HL-60 (cell line): Measurements from ENCODE around the gene TMEM53.

Source experiments
- DNase-seq, 2 experiments: peaks; one replicate each; pipeline ENCODE4 v3.0.0-alpha.2; 2010 to 2020; ENCODE audit warnings: low read depth in 1 of 2, low spot score in 1 of 2
- H3K27ac ChIP-seq: fragments of 250-450 bp; sonication (Bioruptor Pico); replicated peaks from 2 replicates; pipeline ENCODE4 v1.5.1; 2020; ENCODE audit warnings: mild to moderate bottlenecking, moderate library complexity
- H3K27me3 ChIP-seq: fragments of 250-450 bp; sonication (Bioruptor Pico); 2 replicates; pipeline ENCODE4 v1.5.1; 2021; ENCODE audit warnings: mild to moderate bottlenecking, moderate library complexity; ENCODE audit not compliant: insufficient read depth, poor library complexity, severe bottlenecking
- H3K4me3 ChIP-seq: replicated peaks from 2 replicates; pipeline ENCODE4 v1.5.1; 2011; ENCODE audit warnings: mild to moderate bottlenecking, control low read depth, low read length; ENCODE audit not compliant: insufficient read depth
- GABPA ChIP-seq: IDR thresholded peaks from 2 replicates; pipeline ENCODE4 v1.6.1; 2012; ENCODE audit warnings: low read depth
- POLR2AphosphoS5 ChIP-seq: IDR thresholded peaks from 2 replicates; pipeline ENCODE4 v1.6.1; 2012; ENCODE audit warnings: low read depth
- SPI1 ChIP-seq: IDR thresholded peaks from 2 replicates; pipeline ENCODE4 v1.6.1; 2012; ENCODE audit warnings: low read depth, mild to moderate bottlenecking, borderline replicate concordance
- TF ChIP-seq, protein P1 (sequence below): IDR thresholded peaks from 2 replicates; pipeline ENCODE4 v1.6.1; 2012; ENCODE audit warnings: low read depth; ENCODE audit not compliant: insufficient replicate concordance
- TF ChIP-seq, protein P2 (sequence below): IDR thresholded peaks from one replicate; pipeline ENCODE4 v1.5.1; 2011; ENCODE audit warnings: low read length, control low read depth, inconsistent platforms; ENCODE audit not compliant: insufficient read depth

Gene TMEM53

DNA sequence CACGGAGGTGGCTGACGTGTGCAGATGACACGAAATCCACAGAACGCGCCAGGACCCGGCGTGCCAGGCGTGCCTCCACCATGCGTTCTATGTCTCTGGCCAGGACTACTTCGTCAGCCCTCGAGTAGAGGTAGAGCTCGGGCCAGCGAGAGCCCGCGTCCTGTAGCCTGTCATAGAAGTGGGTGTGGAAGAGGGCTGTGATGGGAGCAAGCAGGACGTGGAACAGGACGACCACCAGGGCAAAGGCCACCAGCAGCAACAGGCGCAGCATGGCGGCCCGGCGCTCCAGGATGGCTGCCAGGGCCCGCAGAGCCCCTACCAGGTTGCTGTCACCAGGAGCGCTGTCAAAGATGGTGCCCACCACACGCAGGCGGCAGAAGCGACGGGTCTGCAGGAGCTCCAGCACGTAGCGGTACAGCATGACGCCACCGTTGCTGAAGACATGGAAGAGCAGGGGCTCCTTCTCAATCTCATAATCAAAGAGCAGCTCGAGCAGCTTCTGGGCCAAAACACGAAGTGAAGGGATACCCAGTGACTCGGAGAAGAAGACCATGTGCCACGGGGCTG is 19.6 kb downstream of the TMEM53 start:
- no peak overlapping the region for H3K27ac ChIP-seq
- H3K27me3 ChIP-seq, result no peaks in the 10 kb centered on the region
- H3K4me3 ChIP-seq, result no peak overlapping the region
- TF ChIP-seq POLR2AphosphoS5, result no peak
- TF ChIP-seq, protein P1, sequence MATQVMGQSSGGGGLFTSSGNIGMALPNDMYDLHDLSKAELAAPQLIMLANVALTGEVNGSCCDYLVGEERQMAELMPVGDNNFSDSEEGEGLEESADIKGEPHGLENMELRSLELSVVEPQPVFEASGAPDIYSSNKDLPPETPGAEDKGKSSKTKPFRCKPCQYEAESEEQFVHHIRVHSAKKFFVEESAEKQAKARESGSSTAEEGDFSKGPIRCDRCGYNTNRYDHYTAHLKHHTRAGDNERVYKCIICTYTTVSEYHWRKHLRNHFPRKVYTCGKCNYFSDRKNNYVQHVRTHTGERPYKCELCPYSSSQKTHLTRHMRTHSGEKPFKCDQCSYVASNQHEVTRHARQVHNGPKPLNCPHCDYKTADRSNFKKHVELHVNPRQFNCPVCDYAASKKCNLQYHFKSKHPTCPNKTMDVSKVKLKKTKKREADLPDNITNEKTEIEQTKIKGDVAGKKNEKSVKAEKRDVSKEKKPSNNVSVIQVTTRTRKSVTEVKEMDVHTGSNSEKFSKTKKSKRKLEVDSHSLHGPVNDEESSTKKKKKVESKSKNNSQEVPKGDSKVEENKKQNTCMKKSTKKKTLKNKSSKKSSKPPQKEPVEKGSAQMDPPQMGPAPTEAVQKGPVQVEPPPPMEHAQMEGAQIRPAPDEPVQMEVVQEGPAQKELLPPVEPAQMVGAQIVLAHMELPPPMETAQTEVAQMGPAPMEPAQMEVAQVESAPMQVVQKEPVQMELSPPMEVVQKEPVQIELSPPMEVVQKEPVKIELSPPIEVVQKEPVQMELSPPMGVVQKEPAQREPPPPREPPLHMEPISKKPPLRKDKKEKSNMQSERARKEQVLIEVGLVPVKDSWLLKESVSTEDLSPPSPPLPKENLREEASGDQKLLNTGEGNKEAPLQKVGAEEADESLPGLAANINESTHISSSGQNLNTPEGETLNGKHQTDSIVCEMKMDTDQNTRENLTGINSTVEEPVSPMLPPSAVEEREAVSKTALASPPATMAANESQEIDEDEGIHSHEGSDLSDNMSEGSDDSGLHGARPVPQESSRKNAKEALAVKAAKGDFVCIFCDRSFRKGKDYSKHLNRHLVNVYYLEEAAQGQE, result no peak
- TF ChIP-seq, protein P2, sequence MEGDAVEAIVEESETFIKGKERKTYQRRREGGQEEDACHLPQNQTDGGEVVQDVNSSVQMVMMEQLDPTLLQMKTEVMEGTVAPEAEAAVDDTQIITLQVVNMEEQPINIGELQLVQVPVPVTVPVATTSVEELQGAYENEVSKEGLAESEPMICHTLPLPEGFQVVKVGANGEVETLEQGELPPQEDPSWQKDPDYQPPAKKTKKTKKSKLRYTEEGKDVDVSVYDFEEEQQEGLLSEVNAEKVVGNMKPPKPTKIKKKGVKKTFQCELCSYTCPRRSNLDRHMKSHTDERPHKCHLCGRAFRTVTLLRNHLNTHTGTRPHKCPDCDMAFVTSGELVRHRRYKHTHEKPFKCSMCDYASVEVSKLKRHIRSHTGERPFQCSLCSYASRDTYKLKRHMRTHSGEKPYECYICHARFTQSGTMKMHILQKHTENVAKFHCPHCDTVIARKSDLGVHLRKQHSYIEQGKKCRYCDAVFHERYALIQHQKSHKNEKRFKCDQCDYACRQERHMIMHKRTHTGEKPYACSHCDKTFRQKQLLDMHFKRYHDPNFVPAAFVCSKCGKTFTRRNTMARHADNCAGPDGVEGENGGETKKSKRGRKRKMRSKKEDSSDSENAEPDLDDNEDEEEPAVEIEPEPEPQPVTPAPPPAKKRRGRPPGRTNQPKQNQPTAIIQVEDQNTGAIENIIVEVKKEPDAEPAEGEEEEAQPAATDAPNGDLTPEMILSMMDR, result no peak
- TF ChIP-seq SPI1, result no peak
- TF ChIP-seq GABPA, result no peak
- DNase-seq, result no peak

DNA sequence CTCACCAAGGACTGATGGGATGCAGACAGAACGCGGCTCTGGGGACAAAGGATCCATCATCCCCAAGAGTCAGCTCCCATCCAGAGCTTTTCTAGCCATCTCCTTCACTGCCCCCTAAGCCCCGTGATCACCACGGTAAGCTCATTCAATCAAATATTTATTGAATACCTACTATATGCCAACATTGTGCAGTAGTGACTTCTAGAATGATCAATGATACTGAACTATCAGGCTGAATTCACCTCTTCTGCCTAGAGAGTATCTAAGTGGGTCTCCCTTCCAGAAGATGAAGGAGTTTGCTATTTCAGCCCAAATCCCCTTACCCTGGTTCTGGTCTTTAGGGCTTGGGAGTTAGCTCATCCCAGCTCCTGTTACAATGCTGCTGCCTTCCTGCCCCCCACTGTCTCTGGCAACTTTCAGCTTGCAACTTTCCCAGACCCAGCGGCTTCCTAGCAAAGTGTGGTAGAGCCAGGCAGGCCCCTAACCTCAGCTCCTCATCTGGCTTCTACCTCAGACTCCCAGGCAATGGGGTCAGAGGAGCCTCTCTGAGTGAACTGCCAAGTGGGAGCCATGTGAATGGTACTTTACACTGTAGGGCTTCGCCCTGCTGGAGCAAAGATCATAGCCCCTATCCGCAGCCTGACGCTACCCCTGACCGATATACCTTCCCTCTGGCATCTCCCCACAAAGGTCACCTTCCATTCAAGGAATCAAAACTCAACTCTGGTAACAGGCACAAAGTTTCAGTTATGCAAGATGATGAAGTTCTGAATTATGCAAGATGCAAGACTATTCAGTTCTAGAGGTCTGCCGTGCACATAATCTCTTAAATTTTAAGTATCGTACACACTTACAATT is 20.9 kb downstream of the TMEM53 start:
- no peak overlapping the region for H3K4me3 ChIP-seq
- no peaks in the 10 kb centered on the region for H3K27me3 ChIP-seq
- DNase-seq, result no peak
- no peak for TF ChIP-seq SPI1
- no peak for TF ChIP-seq POLR2AphosphoS5
- TF ChIP-seq, protein P1, result no peak
- no peak for TF ChIP-seq GABPA
- TF ChIP-seq, protein P2, result no peak
- no peak overlapping the region for H3K27ac ChIP-seq

DNA sequence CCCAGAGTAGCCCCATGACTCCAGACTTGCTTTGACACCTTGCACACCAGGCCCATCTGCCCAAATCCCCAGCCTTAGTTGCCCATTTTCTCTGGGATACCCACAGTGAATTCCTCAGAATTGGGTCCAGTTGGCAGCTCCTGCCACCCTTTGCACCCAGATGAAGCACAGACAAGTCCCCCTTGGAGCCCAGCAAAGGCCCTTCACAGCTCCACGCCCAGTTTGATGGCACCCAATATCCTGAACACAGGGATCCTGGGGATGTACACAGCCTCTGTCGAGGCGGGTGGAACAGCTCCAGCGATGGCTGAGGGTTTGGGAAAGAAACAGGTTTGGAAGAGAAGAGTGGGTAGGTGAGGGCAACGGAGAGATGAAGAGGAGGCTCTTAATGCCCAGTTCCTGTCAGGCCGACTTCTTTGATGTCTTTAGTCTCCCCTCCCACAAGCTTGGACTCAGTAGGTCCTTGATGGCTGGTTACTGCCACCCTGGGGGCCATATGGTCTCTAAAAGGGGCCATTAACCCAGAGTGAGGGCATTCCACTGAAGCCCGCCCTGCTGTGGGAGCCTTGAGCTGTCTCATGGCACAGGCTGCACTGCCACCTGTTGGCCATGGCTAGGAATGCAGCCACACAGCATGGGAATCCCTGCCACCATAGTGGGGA is 21.7 kb downstream of the TMEM53 start:
- no peak overlapping the region for H3K4me3 ChIP-seq
- DNase-seq, result peak; percentile 34 to 70
- no peaks in the 10 kb centered on the region for H3K27me3 ChIP-seq
- H3K27ac ChIP-seq, result no peak overlapping the region
- TF ChIP-seq, protein P2, result peak; percentile 99
- TF ChIP-seq GABPA (no peak), SPI1 (no peak)
- TF ChIP-seq, protein P1, result no peak
